GM18861 (cell line): ENCODE results near the gene TPST1.
"Not testable (repeated sequence)": the region's sequence is repeated elsewhere in the genome, so short reads cannot be mapped to it uniquely, and the experiment has no call there.

Experiments
- ATAC-seq: cut with Tn5 transposase; IDR thresholded peaks from one replicate; pipeline ENCODE4 v1.9.1; 2021; ENCODE audit not compliant: unreplicated experiment

Gene TPST1

DNA sequence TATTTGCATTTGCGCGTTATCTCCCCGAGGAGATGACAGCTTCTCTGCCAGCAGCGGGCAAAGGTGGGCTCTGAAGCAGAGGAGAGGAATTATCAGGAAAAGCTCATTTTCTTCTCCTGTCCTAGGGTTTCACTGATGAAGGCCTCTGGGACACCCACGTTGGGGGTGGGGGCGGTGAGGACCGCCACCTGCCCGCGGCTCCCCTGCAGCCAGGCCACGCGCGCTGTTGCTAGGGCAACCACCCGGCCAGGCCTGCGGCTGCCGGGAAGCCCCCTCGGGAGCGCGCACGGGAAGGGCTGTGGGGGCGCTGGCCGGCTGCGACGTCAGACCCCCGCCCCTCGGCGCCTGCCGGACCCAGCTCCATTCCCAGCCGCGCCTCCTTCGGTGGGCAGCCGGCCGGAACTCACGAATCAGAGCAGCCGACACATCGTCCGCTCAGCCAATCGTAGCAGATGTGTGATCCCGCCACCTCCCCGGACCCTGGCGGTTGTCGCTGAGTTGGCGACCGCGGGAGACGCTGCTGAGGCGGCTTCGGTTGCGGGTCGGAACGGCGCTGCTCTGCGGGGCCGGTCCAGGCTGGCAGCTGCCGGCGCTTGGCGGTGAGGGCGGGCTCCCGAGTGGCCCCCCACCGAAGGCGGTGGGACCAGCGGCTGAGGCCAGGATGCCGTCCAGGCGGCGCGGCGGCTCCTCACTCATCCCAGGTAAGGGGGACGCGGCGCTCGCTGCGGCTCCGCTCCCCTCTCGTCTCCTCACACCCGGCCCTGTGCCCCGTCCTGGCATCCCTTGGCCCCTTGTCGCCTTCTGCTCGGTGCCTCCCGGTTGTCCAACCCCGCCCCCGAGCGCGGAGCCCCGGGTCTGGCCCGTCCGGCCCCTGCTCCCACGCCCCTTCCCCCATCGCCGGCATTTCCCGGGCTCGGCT is at the start of gene TPST1:
TSS of gene TPST1 (plus strand) at position 513 of the 919 bp plus-strand sequence. CDS start 35,092 bp downstream, outside the sequence.
- peak; percentile 86 for ATAC-seq

DNA sequence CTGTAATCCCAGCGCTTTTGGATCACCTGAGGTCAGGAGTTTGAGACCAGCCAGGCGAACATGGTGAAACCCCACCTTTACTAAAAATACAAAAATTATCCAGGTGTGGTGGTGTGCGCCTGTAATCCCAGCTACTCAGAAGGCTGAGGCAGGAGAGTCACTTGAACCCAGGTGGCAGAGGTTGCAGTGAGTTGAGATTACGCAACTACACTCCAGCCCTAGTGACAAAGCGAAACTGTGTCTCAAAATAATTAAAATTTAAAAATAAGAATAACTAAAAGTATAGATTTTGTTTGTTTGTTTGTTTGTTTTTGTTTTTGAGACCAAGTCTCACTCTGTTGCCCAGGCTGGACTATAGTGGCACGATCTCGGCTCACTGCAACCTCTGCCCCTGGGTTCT is 49.1 kb upstream of the TPST1 start:
- not testable (repeated sequence) for ATAC-seq

DNA sequence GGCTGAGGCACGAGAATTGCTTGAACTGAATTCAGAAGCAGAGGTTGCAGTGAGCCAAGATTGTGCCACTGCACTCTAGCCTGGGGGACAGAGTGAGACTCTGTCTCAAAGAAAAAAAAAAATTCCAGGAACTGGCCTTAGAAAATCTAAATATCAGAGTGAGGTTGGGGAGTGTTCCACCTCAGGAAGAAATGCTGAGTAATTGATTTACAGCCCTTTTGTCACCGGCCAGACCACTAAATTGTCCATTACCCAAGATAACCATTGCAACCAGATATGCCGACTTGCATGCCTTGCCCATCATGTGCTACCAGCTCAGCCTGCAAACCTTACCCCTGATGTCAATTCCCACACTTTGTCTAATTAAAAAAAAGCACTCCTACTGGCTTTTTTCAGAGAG is 48.1 kb upstream of the TPST1 start:
- ATAC-seq = no peak

DNA sequence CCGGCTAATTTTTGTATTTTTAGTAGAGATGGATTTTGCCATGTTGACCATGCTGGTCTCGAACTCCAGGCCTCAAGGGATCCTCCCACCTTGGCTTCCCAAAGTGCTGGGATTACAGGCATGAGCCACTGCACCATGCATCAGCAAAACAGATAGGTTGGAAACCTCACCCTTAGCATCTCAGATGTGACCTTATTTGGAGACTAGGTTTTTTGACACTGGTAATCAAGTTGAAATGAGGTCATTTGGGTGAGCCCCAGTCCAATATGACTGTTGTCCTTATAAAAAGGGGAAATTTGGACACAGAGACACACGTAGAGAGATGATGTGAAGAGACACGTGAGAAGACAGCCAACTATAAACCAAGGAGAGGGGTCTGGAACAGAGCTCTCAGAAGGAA is 42.5 kb upstream of the TPST1 start:
- no peak for ATAC-seq

DNA sequence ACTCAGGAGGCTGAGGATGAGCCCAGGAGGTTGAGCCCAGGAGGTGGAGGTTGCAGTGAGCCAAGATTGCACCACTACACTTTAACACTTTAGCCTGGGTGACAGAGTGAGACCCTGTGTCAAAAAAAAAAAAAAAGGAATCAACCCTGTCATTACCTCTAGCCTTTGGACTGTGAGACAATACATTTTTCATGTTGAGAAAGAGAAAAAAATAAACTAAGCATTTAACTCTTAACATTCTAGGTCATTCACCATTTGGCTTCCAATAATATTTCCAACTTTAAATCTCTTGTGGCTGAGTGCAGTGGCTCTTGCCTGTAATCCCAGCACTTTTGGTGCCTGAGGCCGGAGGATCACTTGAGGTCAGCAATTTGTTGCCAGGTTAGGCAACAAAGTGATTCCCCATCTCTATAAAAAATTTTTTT is 41.9 kb upstream of the TPST1 start:
- no peak for ATAC-seq

DNA sequence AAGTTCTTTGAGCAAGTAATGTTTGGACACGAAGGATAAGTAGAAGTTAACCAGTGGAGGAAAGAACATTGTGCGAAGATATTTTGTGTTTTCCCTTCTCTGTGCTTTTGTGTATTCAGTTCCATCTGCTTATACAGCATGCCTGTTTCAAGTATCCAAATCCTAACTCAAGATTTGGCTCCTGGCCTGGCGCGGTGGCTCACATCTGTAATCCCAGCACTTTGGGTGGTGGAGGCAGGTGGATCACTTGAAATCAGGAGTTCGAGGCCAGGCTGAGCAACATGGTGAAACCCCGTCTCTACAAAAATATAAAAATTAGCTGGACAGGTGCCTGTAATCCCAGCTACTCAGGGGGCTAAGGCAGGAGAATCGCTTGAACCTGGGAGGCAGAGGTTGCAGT is 40.8 kb upstream of the TPST1 start:
- no peak for ATAC-seq

DNA sequence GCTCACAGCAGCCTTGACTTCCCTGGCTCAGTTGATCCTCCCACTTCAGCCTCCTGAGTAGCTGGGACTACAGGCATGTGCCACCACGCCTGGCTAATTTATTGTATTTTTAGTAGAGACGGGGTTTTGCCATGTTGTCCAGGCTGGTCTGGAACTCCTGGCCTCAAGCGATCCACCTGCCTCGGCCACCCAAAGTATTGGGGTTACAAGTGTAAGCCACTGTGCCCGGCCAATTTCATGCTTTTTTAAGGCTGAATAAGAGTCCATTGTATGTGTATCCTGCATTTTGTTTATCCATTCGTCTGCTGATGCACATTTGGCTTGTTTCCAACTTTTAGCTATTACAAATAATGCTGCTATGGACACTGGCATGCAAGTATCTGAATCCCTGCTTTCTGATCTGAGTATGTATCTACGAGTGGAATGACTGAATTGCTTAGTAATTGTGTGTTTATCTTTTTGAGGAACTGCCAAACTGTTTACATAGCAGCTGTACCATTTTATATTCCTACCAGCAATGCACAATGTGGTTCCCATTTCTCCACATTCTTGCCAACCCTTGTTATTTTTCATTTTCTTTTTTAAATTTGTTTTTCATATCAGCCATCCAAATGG is 37.3 kb upstream of the TPST1 start:
- ATAC-seq = no peak

DNA sequence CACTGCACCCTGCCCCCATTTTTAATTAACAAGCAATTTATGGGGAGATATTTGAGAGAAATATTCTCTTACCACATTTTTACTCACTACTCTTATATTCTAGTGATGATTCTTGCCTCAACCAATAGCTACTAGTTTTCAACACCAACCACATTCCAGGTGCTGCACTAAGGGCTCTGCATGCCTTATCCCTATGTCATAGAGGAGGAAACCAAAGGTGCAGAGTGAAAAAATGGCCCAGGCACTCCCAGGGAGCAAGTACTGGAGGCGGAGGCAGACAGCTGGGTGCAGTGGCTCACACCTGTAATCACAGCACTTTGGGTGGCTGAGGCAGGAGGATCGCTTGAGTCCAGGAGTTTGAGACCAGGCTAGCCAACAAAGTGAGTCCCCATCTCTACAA is 35.5 kb upstream of the TPST1 start:
- ATAC-seq = no peak

DNA sequence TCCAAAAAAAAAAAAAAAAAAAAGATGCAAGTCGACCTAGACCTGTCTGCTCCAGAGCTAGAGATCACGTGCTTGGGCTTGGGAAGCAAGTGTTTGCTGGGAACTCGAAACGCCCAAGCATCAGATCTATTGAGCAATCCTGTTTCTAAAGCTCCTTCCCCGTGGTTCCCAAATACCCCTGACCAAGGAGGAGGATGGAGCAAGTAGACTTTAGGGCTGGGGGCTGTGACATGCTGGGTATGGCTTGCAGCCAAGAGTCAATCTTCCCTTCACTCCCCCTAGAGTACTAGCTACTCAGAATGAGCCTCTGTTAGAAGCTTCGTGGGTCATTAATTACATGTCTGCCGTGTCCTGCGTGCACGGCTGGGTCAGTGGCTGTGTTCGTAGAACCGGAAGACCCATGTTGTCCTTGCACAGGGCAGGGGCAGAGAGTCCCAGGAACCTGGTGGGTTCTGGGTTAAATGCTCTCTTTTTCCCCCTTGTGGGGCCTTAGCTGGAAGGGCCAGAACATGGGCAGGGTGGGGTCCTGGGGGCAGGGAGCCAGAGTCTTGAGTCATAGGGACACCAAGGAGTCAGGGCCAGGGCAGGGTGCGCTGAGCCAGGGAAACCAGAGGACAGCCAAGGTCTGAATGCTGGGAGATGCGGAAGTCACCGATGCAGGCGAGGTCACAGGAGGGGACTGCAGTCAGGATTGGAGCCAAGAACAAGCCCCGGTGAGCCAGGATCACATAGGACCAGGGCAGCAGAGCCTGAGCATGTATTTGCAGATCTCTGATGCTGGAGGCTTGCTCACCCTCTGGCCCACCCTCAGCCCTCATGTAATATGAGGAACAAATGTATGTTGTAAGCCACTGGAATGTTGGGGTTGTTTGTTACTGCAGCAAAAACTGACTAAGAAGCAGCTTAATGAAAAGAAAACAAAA is 34.6 kb upstream of the TPST1 start:
- ATAC-seq = no peak

DNA sequence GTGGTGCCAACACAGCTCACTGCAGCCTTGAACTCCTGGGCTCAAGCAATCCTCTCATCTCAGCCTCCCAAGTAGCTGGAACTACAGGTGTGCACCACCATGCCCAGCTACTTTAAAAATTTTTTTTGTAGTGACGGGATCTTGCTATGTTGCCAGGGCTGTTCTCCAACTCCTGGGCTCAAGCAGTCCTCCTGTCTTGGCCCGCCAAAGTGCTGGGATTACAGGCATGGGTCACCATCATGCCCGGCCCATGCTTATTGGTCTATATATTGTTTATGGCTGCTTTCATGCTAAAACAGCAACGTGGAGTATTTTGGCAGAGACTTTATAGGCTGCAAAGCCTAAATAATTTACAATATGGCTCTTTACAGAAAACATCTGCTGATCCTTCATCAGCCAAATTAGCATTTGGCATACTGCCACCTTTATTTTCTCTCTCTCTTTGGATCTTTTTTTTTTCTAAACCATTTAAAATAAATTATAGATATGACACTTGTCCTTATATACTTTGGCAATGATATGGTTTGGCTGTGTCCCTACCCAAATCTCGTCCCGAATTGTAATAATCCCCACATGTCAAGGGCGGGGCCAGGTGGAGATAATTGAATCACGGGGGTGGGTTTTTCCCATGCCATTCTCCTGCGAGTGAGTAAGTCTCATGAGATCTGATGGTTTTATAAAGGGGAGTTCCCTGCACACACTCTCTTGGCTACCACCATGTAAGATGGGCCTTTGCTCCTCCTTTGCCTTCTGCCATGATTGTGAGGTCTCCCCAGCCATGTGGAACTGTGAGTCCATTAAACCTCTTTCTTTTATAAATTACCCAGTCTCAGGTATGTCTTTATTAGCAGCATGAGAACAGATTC is 32.4 kb upstream of the TPST1 start:
- ATAC-seq = not testable (repeated sequence)

DNA sequence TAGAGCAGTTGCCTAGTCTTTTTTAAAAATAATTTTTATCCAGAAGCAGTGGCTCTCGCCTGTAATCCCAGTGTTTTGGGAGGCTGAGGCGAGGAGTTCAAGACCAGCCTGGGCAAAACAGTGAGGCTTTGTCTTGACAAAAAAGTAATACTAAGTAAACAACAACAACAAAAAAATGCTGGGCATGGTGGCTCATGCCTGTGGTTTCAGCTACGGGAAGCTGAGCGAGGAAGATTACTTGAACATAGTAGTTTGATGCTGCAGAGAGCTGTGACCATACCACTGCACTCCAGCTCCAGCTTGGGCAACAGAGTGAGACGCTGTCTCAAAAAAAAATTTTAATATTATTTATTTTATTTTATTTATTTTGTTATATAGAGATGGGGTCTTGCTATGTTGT is 31.3 kb upstream of the TPST1 start:
- ATAC-seq = no peak

DNA sequence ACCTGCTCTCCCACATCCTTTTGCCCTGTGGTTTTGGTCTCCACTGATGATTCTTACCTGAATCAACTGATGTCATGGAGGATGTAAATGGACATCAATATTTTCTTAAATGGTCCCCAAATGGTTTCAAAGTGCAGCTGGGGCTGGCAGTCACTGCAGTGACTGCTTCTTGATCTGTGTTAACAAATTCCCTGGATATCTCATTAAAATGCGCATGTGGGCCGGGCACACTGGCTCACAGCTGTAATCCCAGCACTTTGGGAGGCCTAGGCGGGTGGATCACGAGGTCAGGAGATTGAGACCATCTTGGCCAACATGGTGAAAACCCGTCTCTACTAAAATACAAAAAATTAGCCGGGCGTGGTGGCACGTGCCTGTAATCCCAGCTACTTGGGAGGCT is 30.1 kb upstream of the TPST1 start:
- ATAC-seq = not testable (repeated sequence)

DNA sequence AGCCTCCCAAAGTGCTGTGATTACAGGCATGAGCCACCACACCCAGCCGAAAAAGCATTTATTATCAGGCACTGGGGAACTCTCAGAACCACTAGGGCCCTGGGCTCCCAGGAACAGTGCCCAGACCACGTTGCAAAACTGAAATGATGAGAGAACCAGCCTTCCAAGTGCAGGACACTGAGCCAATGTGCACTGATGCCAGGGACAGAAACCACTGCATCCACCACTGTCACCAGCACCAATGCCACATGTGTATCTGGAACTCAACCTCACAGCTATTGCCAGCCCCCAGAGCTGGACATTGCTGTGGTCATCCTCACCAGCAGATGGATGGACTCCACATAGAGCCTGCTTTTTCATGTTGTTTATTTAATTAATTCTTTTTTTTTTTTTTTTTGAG is 28.2 kb upstream of the TPST1 start:
- ATAC-seq = no peak

DNA sequence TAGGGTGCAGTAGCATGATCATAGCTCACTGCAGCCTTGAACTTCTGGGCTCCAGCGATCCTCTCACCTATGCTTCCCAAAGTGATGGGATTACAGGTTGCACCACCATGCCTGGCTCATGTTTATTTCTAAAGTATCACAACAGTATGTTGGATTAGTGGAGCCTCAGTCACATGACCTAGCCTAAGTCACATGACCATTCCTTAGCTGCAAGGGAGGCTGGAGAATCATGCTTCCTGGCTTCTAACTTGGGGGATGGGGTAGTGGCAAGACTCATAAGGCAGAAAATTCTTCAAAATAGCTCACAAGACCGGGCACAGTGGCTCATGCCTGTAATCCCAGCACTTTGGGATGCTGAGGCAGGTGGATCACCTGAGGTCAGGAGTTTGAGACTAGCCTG is 26.9 kb upstream of the TPST1 start:
- ATAC-seq = no peak

DNA sequence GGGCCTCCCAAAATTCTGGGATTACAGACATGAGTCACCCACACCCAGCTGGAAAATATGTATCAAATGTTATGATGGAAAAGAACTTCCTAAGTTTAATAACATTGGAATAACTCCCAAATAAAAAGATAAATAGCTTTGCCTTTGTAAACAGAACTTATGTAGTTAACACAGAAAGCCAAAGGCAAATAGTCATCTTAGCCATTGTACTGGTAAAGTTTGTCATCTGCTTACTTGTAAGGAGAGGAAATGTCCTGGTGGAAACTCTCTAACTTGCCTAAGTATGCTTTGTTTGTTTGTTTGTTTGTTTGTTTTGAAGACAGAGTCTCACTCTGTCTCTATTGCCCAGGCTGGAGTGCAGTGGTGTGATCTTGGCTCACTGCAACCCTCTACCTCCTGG is 23.8 kb upstream of the TPST1 start:
- ATAC-seq = no peak

DNA sequence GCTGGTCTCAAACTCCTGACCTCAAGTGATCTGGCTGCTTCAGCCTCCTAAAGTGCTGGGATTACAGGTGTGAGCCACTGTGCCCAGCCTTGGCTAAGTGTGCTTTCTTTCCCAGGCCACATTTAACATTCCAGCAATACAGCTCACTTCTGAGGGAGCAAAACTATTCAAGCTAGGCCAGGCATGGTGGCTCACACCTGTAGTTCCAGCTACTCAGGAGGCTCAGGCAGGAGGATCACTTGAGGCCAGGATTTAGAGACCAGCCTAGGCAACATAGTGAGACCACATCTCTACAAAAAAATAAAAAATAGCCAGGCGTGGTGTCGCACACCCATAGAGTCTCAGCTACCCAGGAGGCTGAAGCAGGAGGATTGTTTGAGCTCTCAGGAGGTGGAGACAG is 23.3 kb upstream of the TPST1 start:
- ATAC-seq = no peak

DNA sequence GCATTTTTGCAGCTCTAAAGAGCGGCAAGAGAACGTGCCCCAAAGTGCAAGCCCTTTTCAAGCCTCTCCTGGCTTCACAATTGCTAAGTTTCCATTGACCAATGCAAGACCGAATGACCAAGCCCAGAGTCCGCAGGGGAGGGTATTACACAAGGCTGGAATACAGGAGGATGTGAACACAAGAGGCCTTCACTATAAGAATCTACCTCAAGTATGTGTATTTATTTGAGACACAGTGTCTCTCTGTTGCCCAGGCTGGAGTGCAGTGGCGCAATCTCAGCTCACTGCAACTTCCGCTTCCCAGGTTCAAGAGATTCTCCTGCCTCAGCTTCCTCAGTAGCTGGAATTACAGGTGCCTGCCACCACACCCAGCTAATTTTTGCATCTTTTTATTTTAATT is 22.2 kb upstream of the TPST1 start:
- ATAC-seq = no peak

DNA sequence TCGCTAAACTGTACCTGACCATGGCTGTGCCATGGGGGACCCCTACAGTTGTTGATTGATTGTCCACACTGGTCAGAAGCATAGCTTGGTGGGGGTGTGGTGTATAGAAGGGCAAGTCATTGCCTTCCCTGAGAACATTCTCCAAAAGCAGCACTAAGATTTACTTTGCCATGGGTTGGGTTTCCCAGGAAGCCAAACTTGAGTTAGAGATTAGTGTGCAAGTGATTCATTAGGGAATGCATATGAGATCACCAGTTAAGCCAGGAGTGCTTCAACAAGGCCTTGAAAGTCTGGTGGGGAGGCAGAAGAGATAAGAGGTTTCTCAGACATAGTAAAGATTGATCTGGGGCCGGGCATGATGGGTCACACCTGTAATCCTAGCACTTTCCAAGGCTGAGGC is 21.4 kb upstream of the TPST1 start:
- no peak for ATAC-seq

DNA sequence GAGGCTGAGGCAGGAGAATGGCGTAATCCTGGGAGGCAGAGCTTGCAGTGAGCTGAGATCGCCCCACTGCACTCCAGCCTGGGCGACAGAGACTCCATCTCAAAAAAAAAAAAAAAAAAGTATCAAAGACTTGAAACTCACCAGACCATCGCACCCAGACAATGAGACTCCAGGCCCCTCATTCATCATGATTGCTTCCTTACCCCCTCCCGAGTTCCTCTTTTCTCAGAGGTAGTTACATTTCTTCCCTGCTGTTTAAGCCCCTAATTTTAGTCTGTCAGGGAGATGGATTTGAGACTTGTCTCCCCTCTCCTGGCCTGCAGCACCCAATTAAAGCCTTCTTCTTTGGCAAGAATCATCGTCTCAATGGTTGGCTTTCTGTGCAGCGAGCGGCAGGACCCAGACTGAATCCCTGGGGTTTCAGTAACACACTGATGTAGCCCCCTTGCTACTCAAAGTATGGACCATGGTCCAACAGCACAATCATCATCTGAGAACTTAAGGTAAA is 19.4 kb upstream of the TPST1 start:
- no peak for ATAC-seq

DNA sequence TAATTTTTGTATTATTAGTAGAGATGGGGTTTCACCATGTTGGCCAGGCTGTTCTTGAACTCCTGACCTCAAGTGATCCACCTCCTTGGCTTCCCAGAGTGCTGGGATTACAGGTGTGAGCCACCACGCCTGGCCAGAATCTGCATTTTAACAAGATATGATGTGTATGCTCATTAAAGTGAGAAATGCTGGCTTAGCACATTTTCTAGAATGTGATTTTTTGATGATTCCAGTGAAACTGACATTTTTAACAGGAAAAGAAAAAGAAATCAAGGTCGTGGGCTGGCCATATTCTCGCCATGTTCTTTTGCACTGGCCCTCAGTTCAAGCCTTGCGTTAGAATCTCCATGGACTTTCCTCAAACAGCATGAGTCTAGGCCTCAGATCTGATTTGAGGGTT is 18.1 kb upstream of the TPST1 start:
- ATAC-seq = no peak
